Measurements from ENCODE around the gene REX1BD. TPM values are rescaled to one million over a fixed set of nuclear protein-coding genes. Genes with fewer than 3 reads are reported as not detected.

Gene REX1BD
- polyA plus RNA-seq, 1 donor: 22.5 TPM

Other genes with a start within 250 kb of the REX1BD start
- gene PGPEP1, start 248.2 kb upstream of the REX1BD start, polyA plus RNA-seq (ENCODE audit: insufficient read length): 27.2 TPM
- gene GDF15, start 202.6 kb upstream of the REX1BD start, polyA plus RNA-seq (ENCODE audit: insufficient read length): 4.2 TPM
- gene LRRC25, start 191.2 kb upstream of the REX1BD start, polyA plus RNA-seq (ENCODE audit: insufficient read length): 0.52 TPM
- 57.8 TPM for gene SSBP4, start 169.4 kb upstream of the REX1BD start, polyA plus RNA-seq (ENCODE audit: insufficient read length)
- gene ISYNA1, start 150.7 kb upstream of the REX1BD start, polyA plus RNA-seq (ENCODE audit: insufficient read length): 101 TPM
- gene ELL, start 66.7 kb upstream of the REX1BD start, polyA plus RNA-seq (ENCODE audit: insufficient read length): 8.4 TPM
- 152 TPM for gene FKBP8, start 45.2 kb upstream of the REX1BD start, polyA plus RNA-seq (ENCODE audit: insufficient read length)
- 56.5 TPM for gene KXD1, start 30.9 kb upstream of the REX1BD start, polyA plus RNA-seq (ENCODE audit: insufficient read length)
- gene UBA52, start 16.9 kb upstream of the REX1BD start, polyA plus RNA-seq (ENCODE audit: insufficient read length): 717 TPM
- gene CRLF1, start 18.0 kb downstream of the REX1BD start, polyA plus RNA-seq (ENCODE audit: insufficient read length): 3.4 TPM
- 2.5 TPM for gene TMEM59L, start 24.1 kb downstream of the REX1BD start, polyA plus RNA-seq (ENCODE audit: insufficient read length)
- gene KLHL26, start 48.2 kb downstream of the REX1BD start, polyA plus RNA-seq (ENCODE audit: insufficient read length): 5.2 TPM
- 16.7 TPM for gene CRTC1, start 94.9 kb downstream of the REX1BD start, polyA plus RNA-seq (ENCODE audit: insufficient read length)
- 0.55 TPM for gene COMP, start 202.5 kb downstream of the REX1BD start, polyA plus RNA-seq (ENCODE audit: insufficient read length)
- 49.1 TPM for gene UPF1, start 243.2 kb downstream of the REX1BD start, polyA plus RNA-seq (ENCODE audit: insufficient read length)

Measured in left kidney (tissue), 1 donor.